ENCODE measurements around the gene MRPL18.
"Not testable (repeated sequence)": the region's sequence is repeated elsewhere in the genome, so short reads cannot be mapped to it uniquely, and the experiment has no call there.

MRPL18 gene

GRCh38 chr6:159817951-159818739, 27.9 kb downstream of the MRPL18 start:
- no peak for DNase-seq

- DNase-seq = no peak
Observed at GRCh38 chr6:159819098-159819497, 28.8 kb downstream of the MRPL18 start.

GRCh38 chr6:159819932-159820640, 29.8 kb downstream of the MRPL18 start:
- peak; percentile 53 for DNase-seq

GRCh38 chr6:159821122-159821521, 30.9 kb downstream of the MRPL18 start:
- no peak for DNase-seq

- DNase-seq = no peak
Observed at GRCh38 chr6:159821726-159822125, 31.5 kb downstream of the MRPL18 start.

GRCh38 chr6:159823953-159824352, 33.7 kb downstream of the MRPL18 start:
- no peak for DNase-seq

GRCh38 chr6:159824690-159825089, 34.4 kb downstream of the MRPL18 start:
- DNase-seq = not testable (repeated sequence)

- DNase-seq = no peak
Observed at GRCh38 chr6:159826004-159826403, 35.7 kb downstream of the MRPL18 start.

- no peak for DNase-seq
Observed at GRCh38 chr6:159826968-159827647, 36.8 kb downstream of the MRPL18 start.

GRCh38 chr6:159828074-159828473, 37.8 kb downstream of the MRPL18 start:
- DNase-seq = no peak

- no peak for DNase-seq
Observed at GRCh38 chr6:159829526-159829925, 39.3 kb downstream of the MRPL18 start.

GRCh38 chr6:159830501-159831372, 40.5 kb downstream of the MRPL18 start:
- no peak for DNase-seq

- DNase-seq = no peak
Observed at GRCh38 chr6:159831373-159831679, 41.1 kb downstream of the MRPL18 start.

- DNase-seq = no peak
Observed at GRCh38 chr6:159832946-159833345, 42.7 kb downstream of the MRPL18 start.

- no peak for DNase-seq
Observed at GRCh38 chr6:159833556-159833955, 43.3 kb downstream of the MRPL18 start.

- DNase-seq = no peak
Observed at GRCh38 chr6:159833997-159834603, 43.8 kb downstream of the MRPL18 start.

- no peak for DNase-seq
Observed at GRCh38 chr6:159836718-159837490, 46.6 kb downstream of the MRPL18 start.

- DNase-seq = no peak
Observed at GRCh38 chr6:159837511-159837910, 47.2 kb downstream of the MRPL18 start.

GRCh38 chr6:159838020-159838744, 47.9 kb downstream of the MRPL18 start:
- DNase-seq = no peak

- no peak for DNase-seq
Observed at GRCh38 chr6:159842035-159842434, 51.8 kb downstream of the MRPL18 start.

Data from stimulated activated CD4-positive, alpha-beta T cell treated with anti-CD3 and anti-CD28 coated beads, Interleukin-15, amount 100 ng/mL, for 24 hours (primary cell).